ENCODE measurements around the gene NBL1. TPM values are rescaled to one million over a fixed set of nuclear protein-coding genes. Genes with fewer than 3 reads are reported as not detected.

The NBL1 gene
- total RNA-seq, 1 donor from 2014 or later = 7.8 TPM

GRCh38 chr1:19610282-19610981, 33.7 kb upstream of the NBL1 start:
- no peak for DNase-seq (ENCODE audit: low read depth, low spot score)
- Mint-ChIP-seq H3K36me3 (ENCODE audit: low read depth) (peaks cover 2% of the 10 kb centered on the region), H3K4me1 (peaks cover 9% of the 10 kb centered on the region), H3K9me3 (no peaks in the 10 kb centered on the region), H3K27ac (ENCODE audit: unreplicated experiment) (no peak overlapping the region), H3K4me3 (no peak overlapping the region), H3K27me3 (ENCODE audit: low read depth) (no peaks in the 10 kb centered on the region)
- TF ChIP-seq CTCF (conservative IDR thresholded peaks at IDR 0.05) = no peak

- Mint-ChIP-seq H3K36me3 (ENCODE audit: low read depth) (peaks cover 2% of the 10 kb centered on the region), H3K4me3 (no peak overlapping the region), H3K27ac (ENCODE audit: unreplicated experiment) (no peak overlapping the region), H3K9me3 (no peaks in the 10 kb centered on the region), H3K27me3 (ENCODE audit: low read depth) (no peaks in the 10 kb centered on the region), H3K4me1 (peaks cover 9% of the 10 kb centered on the region)
- no peak for DNase-seq (ENCODE audit: low read depth, low spot score)
- TF ChIP-seq CTCF (conservative IDR thresholded peaks at IDR 0.05) = no peak
Observed at GRCh38 chr1:19612530-19612929, 31.6 kb upstream of the NBL1 start.

GRCh38 chr1:19613171-19613703, 30.9 kb upstream of the NBL1 start:
- peaks cover 9% of the 10 kb centered on the region for H3K4me1 Mint-ChIP-seq
- TF ChIP-seq CTCF (conservative IDR thresholded peaks at IDR 0.05) = no peak
- DNase-seq (ENCODE audit: low read depth, low spot score) = no peak

GRCh38 chr1:19615438-19615837, 28.7 kb upstream of the NBL1 start:
- no peaks in the 10 kb centered on the region for H3K36me3 Mint-ChIP-seq (ENCODE audit: low read depth)
- H3K9me3 Mint-ChIP-seq = no peaks in the 10 kb centered on the region
- no peak for TF ChIP-seq CTCF (conservative IDR thresholded peaks at IDR 0.05)
- H3K4me3 Mint-ChIP-seq = no peak overlapping the region
- peaks cover 17% of the 10 kb centered on the region for H3K4me1 Mint-ChIP-seq
- no peak overlapping the region for H3K27ac Mint-ChIP-seq (ENCODE audit: unreplicated experiment)
- DNase-seq (ENCODE audit: low read depth, low spot score) = no peak
- no peaks in the 10 kb centered on the region for H3K27me3 Mint-ChIP-seq (ENCODE audit: low read depth)

More at GRCh38 chr1:19613171-19613703, 30.9 kb upstream of the NBL1 start:
- Mint-ChIP-seq H3K36me3 (ENCODE audit: low read depth) (peaks cover under 1% of the 10 kb centered on the region), H3K4me3 (no peak overlapping the region), H3K27ac (ENCODE audit: unreplicated experiment) (no peak overlapping the region), H3K27me3 (ENCODE audit: low read depth) (no peaks in the 10 kb centered on the region), H3K9me3 (no peaks in the 10 kb centered on the region)

GRCh38 chr1:19616489-19616888, 27.6 kb upstream of the NBL1 start:
- H3K27me3 Mint-ChIP-seq (ENCODE audit: low read depth) = no peaks in the 10 kb centered on the region
- H3K27ac Mint-ChIP-seq (ENCODE audit: unreplicated experiment) = no peak overlapping the region
- no peak for DNase-seq (ENCODE audit: low read depth, low spot score)
- no peak overlapping the region for H3K4me3 Mint-ChIP-seq
- no peaks in the 10 kb centered on the region for H3K9me3 Mint-ChIP-seq
- no peak for TF ChIP-seq CTCF (conservative IDR thresholded peaks at IDR 0.05)
- peaks cover 17% of the 10 kb centered on the region for H3K4me1 Mint-ChIP-seq
- H3K36me3 Mint-ChIP-seq (ENCODE audit: low read depth) = no peaks in the 10 kb centered on the region
